Measurements from ENCODE around the gene ZP3. TPM values are rescaled to one million over a fixed set of nuclear protein-coding genes. Genes with fewer than 3 reads are reported as not detected.

Gene ZP3
- total and polyA plus RNA-seq, 10 of the 15 experiments (the other 5 are each of a cell fraction or from before 2014, with no cell fraction given) = 0.39 to 5.1 (median 2.5) TPM

DNA sequence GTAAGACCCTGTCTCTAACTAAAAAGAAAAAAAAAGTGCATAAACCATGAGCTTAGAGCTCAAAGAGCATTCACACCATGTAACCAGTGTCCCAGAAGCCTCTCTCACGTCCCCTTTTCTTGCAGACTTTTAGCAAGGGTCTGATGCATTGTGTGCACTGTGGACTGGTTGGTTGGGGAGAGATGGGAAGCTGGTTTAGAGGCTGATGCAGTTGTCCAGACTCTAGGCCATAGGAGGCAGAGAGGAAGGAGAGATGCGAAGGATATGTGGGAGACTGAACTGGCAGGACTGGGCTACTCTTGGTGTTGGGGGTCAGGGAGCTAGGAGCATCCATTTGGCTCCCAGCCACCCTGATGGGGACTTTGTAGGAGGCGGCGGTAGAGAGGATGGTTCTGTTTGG, 17.0 kb upstream of the ZP3 start:
- Histone ChIP-seq H3K9me3 (replicated peaks; ENCODE audit: control insufficient read depth, insufficient read depth, low read length) (no peaks in the 10 kb centered on the region), H3K9ac (ENCODE audit: control insufficient read depth, insufficient read depth, low read length) (no peak overlapping the region), H4K20me1 (ENCODE audit: control insufficient read depth, insufficient read depth) (no peaks in the 10 kb centered on the region), H2AFZ (ENCODE audit: control insufficient read depth, low read depth, low read length) (no peak overlapping the region), H3K4me2 (ENCODE audit: control insufficient read depth, insufficient read depth) (no peak overlapping the region), H3K4me3 (no peak overlapping the region), H3K27me3 (replicated peaks in 1 of 2; ENCODE audit: control insufficient read depth in 2 of 2, insufficient read depth in 2 of 2, low read length in 1 of 2) (no peaks in the 10 kb centered on the region), H3K36me3 (ENCODE audit: control insufficient read depth in 2 of 2, insufficient read depth in 2 of 2, low read length in 1 of 2) (no peaks in the 10 kb centered on the region), H3K4me1 (ENCODE audit: control insufficient read depth, insufficient read depth, low read length) (peaks cover 7% of the 10 kb centered on the region), H3K27ac (ENCODE audit: control insufficient read depth, insufficient read depth) (no peak overlapping the region), H3K79me2 (ENCODE audit: control insufficient read depth, insufficient read depth, low read length) (no peaks in the 10 kb centered on the region)
- FAIRE-seq (no peak), DNase-seq (ENCODE audit: low read depth, low spot score) (no peak), ATAC-seq (no peak)
- intact Hi-C loops (cut with micrococcal nuclease; ENCODE audit: unreplicated experiment) = no loop called here
- ChIA-PET CTCF (no interaction called here), SMC1A (ENCODE audit: uncharacterized antibody, unreplicated experiment) (no interaction called here), POLR2A (no interaction called here), RAD21 (ENCODE audit: unreplicated experiment) (interaction anchor here (0.6 kb wide), 1 partner anchor 96 kb away, joined by 3 read pairs; no protein-coding TSS in a partner anchor)
- TF ChIP-seq BRCA1 (IDR thresholded peaks at IDR 0.05; ENCODE audit: low read depth, low read length) (no peak), CREM (IDR thresholded peaks at IDR 0.05; ENCODE audit: low read depth) (no peak), HDAC6 (IDR thresholded peaks at IDR 0.05; ENCODE audit: unreplicated experiment) (no peak), MTA2 (IDR thresholded peaks at IDR 0.05; ENCODE audit: low read depth) (no peak), CHD4 (IDR thresholded peaks at IDR 0.05) (no peak), NRF1 (conservative IDR thresholded peaks at IDR 0.05; ENCODE audit: low read depth, low read length) (no peak), ZNF274 (IDR thresholded peaks at IDR 0.05; ENCODE audit: insufficient read depth, insufficient read length) (no peak), ZNF207 (IDR thresholded peaks at IDR 0.05; ENCODE audit: borderline replicate concordance) (no peak), BHLHE40 (IDR thresholded peaks at IDR 0.05; ENCODE audit: borderline replicate concordance in 1 of 2, low read depth in 2 of 2, low read length in 1 of 2) (no peak), RELA (IDR thresholded peaks at IDR 0.05; ENCODE audit: borderline replicate concordance, partially characterized antibody) (no peak), SPI1 (IDR thresholded peaks at IDR 0.05; ENCODE audit: borderline replicate concordance, insufficient read depth, low read depth, low read length) (no peak), MTA3 (IDR thresholded peaks at IDR 0.05; ENCODE audit: borderline replicate concordance, low read length) (no peak), ZSCAN29 (IDR thresholded peaks at IDR 0.05) (no peak), NFYA (IDR thresholded peaks at IDR 0.05; ENCODE audit: borderline replicate concordance, low read depth, low read length) (no peak), SIN3A (IDR thresholded peaks at IDR 0.05; ENCODE audit: low read depth, low read length) (no peak), RUNX3 (IDR thresholded peaks at IDR 0.05; ENCODE audit: low read length) (no peak)
- in situ Hi-C loops (cut with MboI) = no loop called here
- BruUV-seq (replicated peaks) = no TSS peak
- 42% methylated on average over 4 of the region's 4 CpGs for WGBS (ENCODE audit: insufficient coverage, insufficient replicate concordance, low lambda C conversion rate, missing lambda C conversion rate)

Measured in GM12878 (cell line).